ENCODE measurements around the gene NR3C2. TPM values are rescaled to one million over a fixed set of nuclear protein-coding genes. Genes with fewer than 3 reads are reported as not detected.

Gene NR3C2
- polyA plus RNA-seq, 1 of the 3 experiments (the other 2 are of a cell fraction) = 0.02 TPM

DNA sequence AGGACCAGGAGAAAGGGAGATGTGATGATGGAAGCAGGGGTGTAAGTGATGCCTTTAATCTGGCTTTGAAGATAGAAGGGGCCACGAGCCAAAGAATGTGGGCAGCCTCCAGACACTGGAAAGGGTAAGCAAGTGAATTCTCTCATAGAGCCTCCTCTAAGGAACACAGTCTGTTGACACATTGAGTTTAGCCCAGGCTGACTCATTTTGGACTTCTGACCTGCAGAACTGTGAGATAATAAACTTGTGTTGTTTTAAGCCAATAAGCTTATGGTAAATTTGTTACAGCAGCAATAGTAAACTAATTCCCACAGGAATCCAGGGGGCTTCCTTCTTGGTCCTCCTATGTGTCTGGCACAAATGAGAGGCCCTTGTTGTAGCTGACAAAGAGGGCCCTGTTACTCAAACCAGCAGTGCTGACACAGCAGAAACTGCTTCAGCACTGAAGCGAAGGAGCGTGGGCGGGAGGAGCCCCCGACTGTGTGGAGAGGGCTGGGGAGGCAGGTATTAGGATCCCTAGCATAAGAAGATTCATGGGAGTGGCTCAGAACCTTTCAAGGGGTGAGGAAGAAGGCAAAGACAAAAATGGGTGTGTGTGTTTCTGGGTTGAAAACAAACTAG lies 268.7 kb downstream of the NR3C2 start:
- Histone ChIP-seq H3K27ac (ENCODE audit: low read depth in 2 of 2, low read length in 1 of 2) (no peak overlapping the region), H3K9me3 (no peaks in the 10 kb centered on the region), H3K79me2 (ENCODE audit: insufficient read depth) (no peaks in the 10 kb centered on the region), H3K27me3 (ENCODE audit: insufficient read depth) (no peaks in the 10 kb centered on the region; the same call in 1 of the 2 replicates), H3F3A (replicated peaks; ENCODE audit: insufficient read depth) (no peaks in the 10 kb centered on the region), H4K20me1 (ENCODE audit: insufficient read depth) (no peaks in the 10 kb centered on the region), H3K9me2 (no peaks in the 10 kb centered on the region), H3K4me1 (ENCODE audit: control insufficient read depth in 1 of 2, insufficient read depth in 2 of 2, low read depth in 1 of 2, low read length in 1 of 2) (no peaks in the 10 kb centered on the region), H3K36me3 (replicated peaks in 1 of 2; ENCODE audit: control insufficient read depth in 1 of 2, insufficient read depth in 2 of 2, low read length in 1 of 2) (no peaks in the 10 kb centered on the region), H3K9ac (no peak overlapping the region), H2AFZ (ENCODE audit: low read depth) (no peak overlapping the region), H3K4me2 (no peak overlapping the region), H3K4me3 (ENCODE audit: low read depth in 2 of 2, low read length in 1 of 2) (no peak overlapping the region)
- WGBS (ENCODE audit: low lambda C conversion rate) = 61% methylated on average over 5 of the region's 5 CpGs
- CTCF ChIA-PET = interaction anchor here (2.4 kb wide), 1 partner anchor 15 kb away, joined by 8 read pairs; no protein-coding TSS in a partner anchor
- POLR2A ChIA-PET = no interaction called here
- no peak for DNase-seq
- TF ChIP-seq RXRA (IDR thresholded peaks at IDR 0.05; ENCODE audit: borderline replicate concordance, low read depth) (no peak), SIN3A (IDR thresholded peaks at IDR 0.05; ENCODE audit: borderline replicate concordance, low read depth, low read length) (no peak), CHD2 (IDR thresholded peaks at IDR 0.05; ENCODE audit: low read length, partially characterized antibody) (no peak), YY1 (IDR thresholded peaks at IDR 0.05; ENCODE audit: low read depth) (no peak), FOSL2 (IDR thresholded peaks at IDR 0.05; ENCODE audit: borderline replicate concordance, low read depth) (no peak), GABPA (IDR thresholded peaks at IDR 0.05; ENCODE audit: low read depth) (no peak), NRF1 (IDR thresholded peaks at IDR 0.05; ENCODE audit: low read depth, low read length) (no peak), POLR2AphosphoS5 (IDR thresholded peaks at IDR 0.05; ENCODE audit: low read depth, low read length) (no peak), TEAD4 (IDR thresholded peaks at IDR 0.05; ENCODE audit: borderline replicate concordance, insufficient read depth) (no peak), EP300 (IDR thresholded peaks at IDR 0.05; ENCODE audit: borderline replicate concordance in 1 of 2, low read depth in 1 of 2, low read length in 1 of 2) (no peak), MEF2A (IDR thresholded peaks at IDR 0.05; ENCODE audit: borderline replicate concordance, low read depth) (no peak), TCF12 (IDR thresholded peaks at IDR 0.05) (no peak), JUND (IDR thresholded peaks at IDR 0.05) (no peak), ELF1 (IDR thresholded peaks at IDR 0.05) (no peak), RFX5 (IDR thresholded peaks at IDR 0.05; ENCODE audit: low read length) (no peak), RCOR1 (IDR thresholded peaks at IDR 0.05; ENCODE audit: low read length) (no peak)
- TF ChIP-seq, protein P1, sequence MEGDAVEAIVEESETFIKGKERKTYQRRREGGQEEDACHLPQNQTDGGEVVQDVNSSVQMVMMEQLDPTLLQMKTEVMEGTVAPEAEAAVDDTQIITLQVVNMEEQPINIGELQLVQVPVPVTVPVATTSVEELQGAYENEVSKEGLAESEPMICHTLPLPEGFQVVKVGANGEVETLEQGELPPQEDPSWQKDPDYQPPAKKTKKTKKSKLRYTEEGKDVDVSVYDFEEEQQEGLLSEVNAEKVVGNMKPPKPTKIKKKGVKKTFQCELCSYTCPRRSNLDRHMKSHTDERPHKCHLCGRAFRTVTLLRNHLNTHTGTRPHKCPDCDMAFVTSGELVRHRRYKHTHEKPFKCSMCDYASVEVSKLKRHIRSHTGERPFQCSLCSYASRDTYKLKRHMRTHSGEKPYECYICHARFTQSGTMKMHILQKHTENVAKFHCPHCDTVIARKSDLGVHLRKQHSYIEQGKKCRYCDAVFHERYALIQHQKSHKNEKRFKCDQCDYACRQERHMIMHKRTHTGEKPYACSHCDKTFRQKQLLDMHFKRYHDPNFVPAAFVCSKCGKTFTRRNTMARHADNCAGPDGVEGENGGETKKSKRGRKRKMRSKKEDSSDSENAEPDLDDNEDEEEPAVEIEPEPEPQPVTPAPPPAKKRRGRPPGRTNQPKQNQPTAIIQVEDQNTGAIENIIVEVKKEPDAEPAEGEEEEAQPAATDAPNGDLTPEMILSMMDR (IDR thresholded peaks at IDR 0.05) = no peak
- TF ChIP-seq, protein P2, sequence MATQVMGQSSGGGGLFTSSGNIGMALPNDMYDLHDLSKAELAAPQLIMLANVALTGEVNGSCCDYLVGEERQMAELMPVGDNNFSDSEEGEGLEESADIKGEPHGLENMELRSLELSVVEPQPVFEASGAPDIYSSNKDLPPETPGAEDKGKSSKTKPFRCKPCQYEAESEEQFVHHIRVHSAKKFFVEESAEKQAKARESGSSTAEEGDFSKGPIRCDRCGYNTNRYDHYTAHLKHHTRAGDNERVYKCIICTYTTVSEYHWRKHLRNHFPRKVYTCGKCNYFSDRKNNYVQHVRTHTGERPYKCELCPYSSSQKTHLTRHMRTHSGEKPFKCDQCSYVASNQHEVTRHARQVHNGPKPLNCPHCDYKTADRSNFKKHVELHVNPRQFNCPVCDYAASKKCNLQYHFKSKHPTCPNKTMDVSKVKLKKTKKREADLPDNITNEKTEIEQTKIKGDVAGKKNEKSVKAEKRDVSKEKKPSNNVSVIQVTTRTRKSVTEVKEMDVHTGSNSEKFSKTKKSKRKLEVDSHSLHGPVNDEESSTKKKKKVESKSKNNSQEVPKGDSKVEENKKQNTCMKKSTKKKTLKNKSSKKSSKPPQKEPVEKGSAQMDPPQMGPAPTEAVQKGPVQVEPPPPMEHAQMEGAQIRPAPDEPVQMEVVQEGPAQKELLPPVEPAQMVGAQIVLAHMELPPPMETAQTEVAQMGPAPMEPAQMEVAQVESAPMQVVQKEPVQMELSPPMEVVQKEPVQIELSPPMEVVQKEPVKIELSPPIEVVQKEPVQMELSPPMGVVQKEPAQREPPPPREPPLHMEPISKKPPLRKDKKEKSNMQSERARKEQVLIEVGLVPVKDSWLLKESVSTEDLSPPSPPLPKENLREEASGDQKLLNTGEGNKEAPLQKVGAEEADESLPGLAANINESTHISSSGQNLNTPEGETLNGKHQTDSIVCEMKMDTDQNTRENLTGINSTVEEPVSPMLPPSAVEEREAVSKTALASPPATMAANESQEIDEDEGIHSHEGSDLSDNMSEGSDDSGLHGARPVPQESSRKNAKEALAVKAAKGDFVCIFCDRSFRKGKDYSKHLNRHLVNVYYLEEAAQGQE (IDR thresholded peaks at IDR 0.05; ENCODE audit: low read depth, low read length) = no peak
- TF ChIP-seq, protein P3, sequence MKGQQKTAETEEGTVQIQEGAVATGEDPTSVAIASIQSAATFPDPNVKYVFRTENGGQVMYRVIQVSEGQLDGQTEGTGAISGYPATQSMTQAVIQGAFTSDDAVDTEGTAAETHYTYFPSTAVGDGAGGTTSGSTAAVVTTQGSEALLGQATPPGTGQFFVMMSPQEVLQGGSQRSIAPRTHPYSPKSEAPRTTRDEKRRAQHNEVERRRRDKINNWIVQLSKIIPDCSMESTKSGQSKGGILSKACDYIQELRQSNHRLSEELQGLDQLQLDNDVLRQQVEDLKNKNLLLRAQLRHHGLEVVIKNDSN (IDR thresholded peaks at IDR 0.05; ENCODE audit: borderline replicate concordance, low read depth) = no peak
- TF ChIP-seq, protein P4, sequence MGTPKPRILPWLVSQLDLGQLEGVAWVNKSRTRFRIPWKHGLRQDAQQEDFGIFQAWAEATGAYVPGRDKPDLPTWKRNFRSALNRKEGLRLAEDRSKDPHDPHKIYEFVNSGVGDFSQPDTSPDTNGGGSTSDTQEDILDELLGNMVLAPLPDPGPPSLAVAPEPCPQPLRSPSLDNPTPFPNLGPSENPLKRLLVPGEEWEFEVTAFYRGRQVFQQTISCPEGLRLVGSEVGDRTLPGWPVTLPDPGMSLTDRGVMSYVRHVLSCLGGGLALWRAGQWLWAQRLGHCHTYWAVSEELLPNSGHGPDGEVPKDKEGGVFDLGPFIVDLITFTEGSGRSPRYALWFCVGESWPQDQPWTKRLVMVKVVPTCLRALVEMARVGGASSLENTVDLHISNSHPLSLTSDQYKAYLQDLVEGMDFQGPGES (IDR thresholded peaks at IDR 0.05; ENCODE audit: low read depth, low read length) = no peak

Measured in SK-N-SH (cell line).